DOHH2 (cell line): Measurements from ENCODE around the gene MEF2A.

ENCODE experiments used
- H3F3A ChIP-seq: fragments of 200-600 bp; sonication (generic), shearing (Covaris generic); 2 replicates; pipeline ENCODE4 v1.6.0; 2016; ENCODE audit warnings: antibody characterized with exemption, mild to moderate bottlenecking; ENCODE audit not compliant: control insufficient read depth, insufficient read depth
- H3K27ac ChIP-seq: fragments of 200-600 bp; sonication (generic); 2 replicates; pipeline ENCODE4 v1.5.1; 2014; ENCODE audit warnings: low read depth, mild to moderate bottlenecking, low read length, moderate library complexity
- H3K27me3 ChIP-seq: fragments of 200-600 bp; sonication (generic); 2 replicates; pipeline ENCODE4 v1.6.1; 2014; ENCODE audit warnings: mild to moderate bottlenecking, low read length, mixed read lengths; ENCODE audit not compliant: control insufficient read depth
- H3K36me3 ChIP-seq: fragments of 200-600 bp; sonication (generic); 2 replicates; pipeline ENCODE4 v1.6.1; 2014; ENCODE audit warnings: mild to moderate bottlenecking, low read length, moderate library complexity, mixed read lengths; ENCODE audit not compliant: control insufficient read depth
- H3K4me1 ChIP-seq: fragments of 200-600 bp; sonication (generic); 2 replicates; pipeline ENCODE4 v1.6.1; 2014; ENCODE audit warnings: mild to moderate bottlenecking, low read length, mixed read lengths; ENCODE audit not compliant: control insufficient read depth
- H3K4me2 ChIP-seq: fragments of 200-600 bp; sonication (generic); 2 replicates; pipeline ENCODE4 v1.6.0; 2014; ENCODE audit warnings: mild to moderate bottlenecking, low read length, moderate library complexity
- H3K4me3 ChIP-seq: fragments of 200-600 bp; sonication (generic); 2 replicates; pipeline ENCODE4 v1.5.1; 2014; ENCODE audit warnings: mild to moderate bottlenecking, low read length, mixed read lengths
- H3K79me2 ChIP-seq: fragments of 200-600 bp; sonication (generic); 2 replicates; pipeline ENCODE4 v1.6.1; 2014; ENCODE audit warnings: mild to moderate bottlenecking, low read length, mixed read lengths; ENCODE audit not compliant: control insufficient read depth
- H3K9me2 ChIP-seq: fragments of 200-600 bp; sonication (generic); replicated peaks from 2 replicates; pipeline ENCODE4 v1.6.1; 2014; ENCODE audit warnings: mild to moderate bottlenecking, low read length, mixed read lengths; ENCODE audit not compliant: control insufficient read depth
- H3K9me3 ChIP-seq: fragments of 200-600 bp; sonication (generic); 2 replicates; pipeline ENCODE4 v1.6.1; 2014; ENCODE audit warnings: antibody characterized with exemption, low read length, mixed read lengths; ENCODE audit not compliant: control insufficient read depth, insufficient read depth
- H4K20me1 ChIP-seq: fragments of 200-600 bp; sonication (generic); 2 replicates; pipeline ENCODE4 v1.6.0; 2014; ENCODE audit warnings: low read depth, mild to moderate bottlenecking, antibody characterized with exemption, low read length, moderate library complexity; ENCODE audit not compliant: control insufficient read depth, insufficient read depth
- EZH2phosphoT487 ChIP-seq: fragments of 200-600 bp; sonication (generic); IDR thresholded peaks from 2 replicates; pipeline ENCODE4 v1.6.1; 2017; ENCODE audit warnings: borderline replicate concordance, mild to moderate bottlenecking, antibody characterized with exemption, low read length, moderate library complexity, mixed read lengths
- TF ChIP-seq, protein P1 (sequence below): fragments of 200-600 bp; sonication (generic); IDR thresholded peaks from one replicate; pipeline ENCODE4 v1.5.1; 2014; ENCODE audit warnings: antibody characterized with exemption, mild to moderate bottlenecking, low read depth, low read length; ENCODE audit not compliant: poor library complexity, severe bottlenecking

Gene MEF2A

DNA sequence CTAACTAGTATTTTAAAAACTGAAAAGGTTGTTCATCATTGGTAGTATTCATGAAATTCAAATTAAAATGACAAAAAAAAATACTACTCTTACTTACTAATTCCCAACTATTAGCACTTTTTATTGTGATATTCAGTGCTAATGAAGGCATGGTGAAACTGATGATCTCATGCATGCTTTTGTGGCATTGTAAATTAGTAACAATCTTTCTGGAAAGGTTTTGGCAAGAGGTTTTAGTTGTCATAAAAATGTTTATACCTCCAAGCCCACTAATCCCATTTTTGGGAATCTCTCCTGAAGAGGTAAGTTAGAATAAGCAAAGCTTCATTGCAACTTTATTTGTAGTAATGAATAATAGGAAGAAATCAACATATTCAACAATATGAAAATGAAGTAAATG is 114.5 kb downstream of the MEF2A start:
- H3K27ac ChIP-seq, result no peak overlapping the region
- no peak overlapping the region for H3K4me2 ChIP-seq
- peaks cover 18% of the 10 kb centered on the region for H3K79me2 ChIP-seq
- H3K4me3 ChIP-seq, result no peak overlapping the region
- no peaks in the 10 kb centered on the region for H3K27me3 ChIP-seq
- no peaks in the 10 kb centered on the region for H3K9me2 ChIP-seq
- peaks cover 77% of the 10 kb centered on the region for H3K36me3 ChIP-seq
- H3F3A ChIP-seq, result peaks cover 27% of the 10 kb centered on the region
- no peak for TF ChIP-seq EZH2phosphoT487
- TF ChIP-seq, protein P1, sequence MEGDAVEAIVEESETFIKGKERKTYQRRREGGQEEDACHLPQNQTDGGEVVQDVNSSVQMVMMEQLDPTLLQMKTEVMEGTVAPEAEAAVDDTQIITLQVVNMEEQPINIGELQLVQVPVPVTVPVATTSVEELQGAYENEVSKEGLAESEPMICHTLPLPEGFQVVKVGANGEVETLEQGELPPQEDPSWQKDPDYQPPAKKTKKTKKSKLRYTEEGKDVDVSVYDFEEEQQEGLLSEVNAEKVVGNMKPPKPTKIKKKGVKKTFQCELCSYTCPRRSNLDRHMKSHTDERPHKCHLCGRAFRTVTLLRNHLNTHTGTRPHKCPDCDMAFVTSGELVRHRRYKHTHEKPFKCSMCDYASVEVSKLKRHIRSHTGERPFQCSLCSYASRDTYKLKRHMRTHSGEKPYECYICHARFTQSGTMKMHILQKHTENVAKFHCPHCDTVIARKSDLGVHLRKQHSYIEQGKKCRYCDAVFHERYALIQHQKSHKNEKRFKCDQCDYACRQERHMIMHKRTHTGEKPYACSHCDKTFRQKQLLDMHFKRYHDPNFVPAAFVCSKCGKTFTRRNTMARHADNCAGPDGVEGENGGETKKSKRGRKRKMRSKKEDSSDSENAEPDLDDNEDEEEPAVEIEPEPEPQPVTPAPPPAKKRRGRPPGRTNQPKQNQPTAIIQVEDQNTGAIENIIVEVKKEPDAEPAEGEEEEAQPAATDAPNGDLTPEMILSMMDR, result no peak
- peaks cover 27% of the 10 kb centered on the region for H3K4me1 ChIP-seq
- H4K20me1 ChIP-seq, result no peaks in the 10 kb centered on the region
- peaks cover 5% of the 10 kb centered on the region; the same call in 1 of the 2 replicates for H3K9me3 ChIP-seq

GRCh38 chr15:99681990-99682389 is 116.2 kb downstream of the MEF2A start:
- Histone ChIP-seq H3F3A (peaks cover 27% of the 10 kb centered on the region), H3K4me2 (peak overlapping the region; percentile 59), H3K4me1 (peaks cover 27% of the 10 kb centered on the region), H3K27me3 (no peaks in the 10 kb centered on the region), H3K27ac (peak overlapping the region; percentile 61), H3K36me3 (peaks cover 80% of the 10 kb centered on the region), H3K9me2 (no peaks in the 10 kb centered on the region), H3K79me2 (peaks cover 32% of the 10 kb centered on the region), H3K9me3 (peaks cover 12% of the 10 kb centered on the region; the same call in 1 of the 2 replicates), H4K20me1 (no peaks in the 10 kb centered on the region), H3K4me3 (peak overlapping the region; percentile 31; the same call in 1 of the 2 replicates)
- no peak for TF ChIP-seq EZH2phosphoT487
- TF ChIP-seq, protein P1, result no peak

- Histone ChIP-seq H3K4me1 (peaks cover 27% of the 10 kb centered on the region), H3K79me2 (peaks cover 32% of the 10 kb centered on the region), H3K9me3 (peaks cover 12% of the 10 kb centered on the region; the same call in 1 of the 2 replicates), H3K36me3 (peaks cover 79% of the 10 kb centered on the region), H3K4me3 (peak overlapping the region; percentile 31), H3K9me2 (no peaks in the 10 kb centered on the region), H4K20me1 (no peaks in the 10 kb centered on the region), H3F3A (peaks cover 27% of the 10 kb centered on the region), H3K4me2 (peak overlapping the region; percentile 59), H3K27me3 (no peaks in the 10 kb centered on the region), H3K27ac (peak overlapping the region; percentile 61)
- TF ChIP-seq EZH2phosphoT487, result no peak
- TF ChIP-seq, protein P1, result no peak
These were observed 116.7 kb downstream of the MEF2A start for GRCh38 chr15:99682455-99682854.
